ENCODE results near the gene MYH15. TPM values are rescaled to one million over a fixed set of nuclear protein-coding genes. Genes with fewer than 3 reads are reported as not detected.
A peak's percentile ranks its signal among the peaks of the same experiment; 100 is the strongest.

Gene MYH15
- total RNA-seq, 1 donor: 0.99 TPM

DNA sequence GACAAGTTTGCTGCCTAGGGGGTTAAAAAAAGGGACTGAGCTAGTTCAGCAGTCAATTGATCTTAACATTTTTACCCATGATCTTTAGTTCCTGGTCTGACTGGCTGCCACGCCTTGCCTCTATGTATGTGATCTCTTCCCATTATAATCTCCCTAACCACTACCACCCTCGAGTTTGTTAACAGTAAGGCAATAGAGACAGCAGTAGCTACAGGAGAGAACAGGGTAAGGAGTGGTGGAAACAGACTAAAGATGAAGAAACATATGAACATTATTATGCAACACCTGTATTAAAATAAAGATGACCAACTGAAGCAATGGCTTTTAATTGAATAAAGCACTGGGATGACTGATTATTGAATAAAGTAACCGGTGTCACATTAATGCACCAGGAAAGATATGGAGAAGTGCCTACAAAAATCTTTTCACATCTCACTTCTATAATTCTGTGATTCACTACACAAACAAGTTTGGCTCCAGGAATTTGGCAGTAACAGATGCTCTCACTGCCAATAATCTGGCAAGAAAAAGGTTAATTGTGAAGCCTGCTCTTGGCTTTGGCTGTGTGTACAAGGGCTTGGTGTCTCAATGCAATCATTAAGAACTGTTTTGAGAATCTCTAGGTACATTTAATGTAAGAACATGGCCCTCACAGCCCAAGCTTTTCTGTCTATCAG, 118.3 kb downstream of the MYH15 start:
- DNase-seq (ENCODE audit: low read depth): peak; percentile 84

DNA sequence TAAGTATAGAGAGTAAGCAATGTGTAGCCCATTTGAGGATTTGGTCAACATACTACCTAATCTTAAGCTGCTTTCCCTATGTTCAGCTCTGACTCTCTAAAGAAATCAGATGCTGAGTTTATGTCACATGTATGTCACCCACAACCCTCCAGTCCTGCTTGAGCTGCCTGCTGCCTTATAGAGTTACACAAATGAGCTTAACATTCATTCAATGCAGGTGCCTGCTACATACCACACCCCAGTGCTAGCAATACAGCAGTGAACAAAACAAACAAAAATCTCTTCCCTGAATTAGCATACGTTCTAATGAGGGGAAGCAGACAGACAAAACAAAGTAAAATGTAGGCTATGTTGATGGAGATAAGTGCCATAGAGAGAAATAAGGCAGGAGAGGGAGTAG, 121.0 kb downstream of the MYH15 start:
- DNase-seq (ENCODE audit: low read depth): no peak
- TF ChIP-seq, protein P1, sequence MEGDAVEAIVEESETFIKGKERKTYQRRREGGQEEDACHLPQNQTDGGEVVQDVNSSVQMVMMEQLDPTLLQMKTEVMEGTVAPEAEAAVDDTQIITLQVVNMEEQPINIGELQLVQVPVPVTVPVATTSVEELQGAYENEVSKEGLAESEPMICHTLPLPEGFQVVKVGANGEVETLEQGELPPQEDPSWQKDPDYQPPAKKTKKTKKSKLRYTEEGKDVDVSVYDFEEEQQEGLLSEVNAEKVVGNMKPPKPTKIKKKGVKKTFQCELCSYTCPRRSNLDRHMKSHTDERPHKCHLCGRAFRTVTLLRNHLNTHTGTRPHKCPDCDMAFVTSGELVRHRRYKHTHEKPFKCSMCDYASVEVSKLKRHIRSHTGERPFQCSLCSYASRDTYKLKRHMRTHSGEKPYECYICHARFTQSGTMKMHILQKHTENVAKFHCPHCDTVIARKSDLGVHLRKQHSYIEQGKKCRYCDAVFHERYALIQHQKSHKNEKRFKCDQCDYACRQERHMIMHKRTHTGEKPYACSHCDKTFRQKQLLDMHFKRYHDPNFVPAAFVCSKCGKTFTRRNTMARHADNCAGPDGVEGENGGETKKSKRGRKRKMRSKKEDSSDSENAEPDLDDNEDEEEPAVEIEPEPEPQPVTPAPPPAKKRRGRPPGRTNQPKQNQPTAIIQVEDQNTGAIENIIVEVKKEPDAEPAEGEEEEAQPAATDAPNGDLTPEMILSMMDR (IDR thresholded peaks at IDR 0.05; ENCODE audit: insufficient read depth, low read length): no peak
- H3K4me3 ChIP-seq (ENCODE audit: low read depth, low read length): no peak overlapping the region

More for the DNA sequence above, 118.3 kb downstream of the MYH15 start:
- TF ChIP-seq, protein P1 (IDR thresholded peaks at IDR 0.05; ENCODE audit: insufficient read depth, low read length): no peak
- no peak overlapping the region for H3K4me3 ChIP-seq (ENCODE audit: low read depth, low read length)

DNA sequence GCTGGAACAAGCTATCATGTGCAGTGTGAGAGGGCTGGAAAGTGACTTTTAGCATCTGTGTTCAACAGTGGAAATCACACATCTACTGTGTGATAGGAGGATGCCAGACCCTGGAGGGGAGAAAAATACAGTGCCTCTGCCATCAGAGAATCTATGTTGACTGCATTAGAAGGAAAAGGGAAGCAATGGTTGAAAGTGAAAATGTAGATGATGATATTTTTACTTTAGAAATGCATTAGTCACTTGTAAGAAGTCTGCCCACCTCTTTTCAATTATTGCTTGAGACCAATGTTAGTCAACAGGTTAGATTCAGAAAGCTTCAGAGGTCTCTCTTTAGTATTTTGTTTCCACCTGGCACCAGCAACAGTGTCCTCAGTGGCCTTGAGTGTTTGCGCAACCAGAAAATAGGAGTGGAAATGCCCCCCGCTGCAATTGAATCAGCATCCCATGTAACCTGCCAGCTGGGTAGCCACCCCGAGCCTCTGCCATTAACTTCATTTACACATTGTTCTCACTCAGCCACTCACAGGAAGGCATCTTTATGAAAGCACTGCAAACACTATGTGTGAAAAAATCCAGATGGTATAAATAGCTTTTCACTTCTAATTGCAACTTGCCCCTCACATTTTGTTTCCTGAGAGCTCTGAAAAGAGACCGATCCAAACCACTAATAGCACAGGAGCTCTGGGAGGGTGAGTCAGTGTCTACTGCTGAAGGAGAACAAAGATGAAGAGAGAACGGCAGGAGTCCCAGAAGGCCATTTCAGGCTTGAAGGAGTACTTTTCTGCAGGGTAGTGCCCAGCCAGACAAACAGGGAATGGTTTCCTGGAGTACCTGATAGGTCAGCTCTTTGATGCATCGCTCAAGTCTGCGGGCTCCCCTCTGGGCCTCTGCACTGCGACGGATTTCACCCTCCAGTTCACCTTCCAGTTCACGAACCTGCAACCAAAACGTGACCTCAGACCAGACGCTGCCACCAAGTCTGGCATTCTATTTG, 122.0 kb downstream of the MYH15 start:
- no peak for DNase-seq (ENCODE audit: low read depth)
- no peak overlapping the region for H3K4me3 ChIP-seq (ENCODE audit: low read depth, low read length)

DNA sequence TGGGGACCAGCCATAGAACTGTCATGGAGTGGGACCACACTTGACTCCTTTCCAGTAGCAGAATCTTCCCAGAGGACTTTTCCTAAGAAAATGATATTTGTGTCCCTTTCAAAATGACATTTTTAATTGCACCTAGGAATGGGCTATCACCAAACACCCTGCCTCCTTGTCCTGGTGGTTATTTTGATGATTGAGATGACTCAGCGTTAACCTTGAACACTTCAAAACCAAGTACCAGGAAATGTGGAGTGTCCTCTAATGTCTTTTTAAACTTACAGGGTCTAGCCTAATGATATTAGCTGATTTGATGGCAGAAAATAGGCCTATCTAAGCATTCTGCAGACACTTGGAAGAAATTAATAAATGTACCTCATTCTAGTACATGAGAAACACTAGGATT, 123.3 kb downstream of the MYH15 start:
- no peak overlapping the region for H3K4me3 ChIP-seq (ENCODE audit: low read depth, low read length)
- DNase-seq (ENCODE audit: low read depth): no peak
- TF ChIP-seq, protein P1 (IDR thresholded peaks at IDR 0.05; ENCODE audit: insufficient read depth, low read length): no peak

More for the DNA sequence above, 122.0 kb downstream of the MYH15 start:
- TF ChIP-seq, protein P1 (IDR thresholded peaks at IDR 0.05; ENCODE audit: insufficient read depth, low read length): no peak

DNA sequence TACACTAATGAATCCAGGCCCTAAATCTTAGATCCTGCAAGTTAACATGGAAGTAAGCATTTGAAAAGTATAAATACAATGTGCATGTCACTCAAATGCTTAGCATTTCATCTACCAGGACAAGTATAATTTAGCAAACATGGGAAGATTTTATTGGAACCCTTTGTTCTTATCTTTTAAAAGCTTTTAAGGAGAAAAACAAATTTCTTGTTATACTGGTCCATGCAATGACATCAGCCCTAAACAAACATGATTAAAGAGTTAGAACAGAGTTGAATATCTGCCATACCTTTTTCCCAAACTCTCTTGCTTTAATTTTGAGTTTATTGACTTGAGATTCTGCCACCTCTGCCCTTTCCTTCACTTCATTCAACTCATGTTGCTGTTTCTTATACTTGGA, 127.1 kb downstream of the MYH15 start:
- TF ChIP-seq, protein P1 (IDR thresholded peaks at IDR 0.05; ENCODE audit: insufficient read depth, low read length): no peak
- no peak for DNase-seq (ENCODE audit: low read depth)
- H3K4me3 ChIP-seq (ENCODE audit: low read depth, low read length): no peak overlapping the region

DNA sequence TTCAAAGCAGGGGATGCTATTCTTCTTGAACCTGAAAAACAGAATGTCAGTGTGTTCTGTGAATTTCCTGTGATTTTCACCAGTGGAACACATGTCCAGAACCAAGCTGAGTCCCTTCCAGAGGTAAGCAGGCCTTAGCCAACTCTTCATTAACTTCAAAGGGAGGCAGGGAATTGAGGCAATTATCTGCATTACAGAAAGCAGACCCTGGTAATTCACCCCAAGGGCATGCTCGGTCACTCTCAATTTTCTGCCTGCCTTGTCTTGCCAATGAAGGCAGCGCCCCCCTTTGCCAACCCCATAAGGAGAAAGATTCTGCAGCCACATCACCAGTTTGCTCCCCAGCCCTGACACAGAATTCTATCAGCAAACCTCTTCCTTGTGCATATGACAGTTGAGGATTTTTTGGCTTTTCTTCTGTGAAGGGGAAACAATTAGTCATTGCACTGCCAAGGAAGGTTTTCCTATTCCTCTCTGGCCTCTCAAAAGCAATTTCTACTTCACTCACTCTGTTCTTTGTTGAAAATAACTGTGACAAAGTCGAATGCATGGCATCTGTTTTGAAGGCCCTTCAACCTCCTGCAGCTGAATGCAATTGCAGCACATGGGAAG, 128.8 kb downstream of the MYH15 start:
- TF ChIP-seq, protein P1 (IDR thresholded peaks at IDR 0.05; ENCODE audit: insufficient read depth, low read length): no peak
- peak; percentile 17 for DNase-seq (ENCODE audit: low read depth)
- H3K4me3 ChIP-seq (ENCODE audit: low read depth, low read length): no peak overlapping the region

All from fibroblast of the aortic adventitia (primary cell).